Stomach smooth muscle (tissue), 2 donors: ENCODE measurements around the gene BIRC2.

Source experiments
- H3K27ac ChIP-seq: one replicate; pipeline ENCODE4 v1.7.0; 2013; ENCODE audit warnings: mild to moderate bottlenecking, low read length, inconsistent platforms
- H3K27me3 ChIP-seq, 2 donors: one replicate each; pipeline ENCODE4 v1.7.0; 2013; ENCODE audit warnings: low read length in 2 of 2; ENCODE audit not compliant: insufficient read depth in 2 of 2, control insufficient read depth in 1 of 2
- H3K36me3 ChIP-seq, 2 donors: one replicate each; pipeline ENCODE4 v1.7.0; 2013; ENCODE audit warnings: low read length in 2 of 2; ENCODE audit not compliant: control insufficient read depth in 2 of 2, insufficient read depth in 2 of 2
- H3K4me1 ChIP-seq: one replicate; pipeline ENCODE4 v1.7.0; 2013; ENCODE audit warnings: low read length; ENCODE audit not compliant: control insufficient read depth, insufficient read depth
- H3K4me3 ChIP-seq, 2 donors: one replicate each; pipeline ENCODE4 v1.7.0; 2013; ENCODE audit warnings: low read length in 2 of 2
- H3K9ac ChIP-seq, 2 donors: one replicate each; pipeline ENCODE4 v1.7.0; 2013; ENCODE audit warnings: low read length in 2 of 2, mild to moderate bottlenecking in 1 of 2
- H3K9me3 ChIP-seq, 2 donors: one replicate each; pipeline ENCODE4 v1.7.0; 2013; ENCODE audit warnings: low read length in 2 of 2; ENCODE audit not compliant: control insufficient read depth in 2 of 2
- donor health status: healthy.
- donor health status: Pancreatic carcinoma.

Gene BIRC2

GRCh38 chr11:102390667-102391465 lies 43.9 kb downstream of the BIRC2 start:
- Histone ChIP-seq H3K9ac (no peak overlapping the region), H3K36me3 (peaks cover 27% of the 10 kb centered on the region in 2 donors), H3K4me1 (peaks cover 2% of the 10 kb centered on the region), H3K27ac (no peak overlapping the region), H3K4me3 (no peak overlapping the region), H3K9me3 (no peaks in the 10 kb centered on the region), H3K27me3 (no peaks in the 10 kb centered on the region)

GRCh38 chr11:102391549-102392237 lies 44.7 kb downstream of the BIRC2 start:
- H3K36me3 ChIP-seq = peaks cover 27% of the 10 kb centered on the region in 2 donors
- H3K9me3 ChIP-seq = no peaks in the 10 kb centered on the region
- H3K9ac ChIP-seq = no peak overlapping the region
- H3K27me3 ChIP-seq = no peaks in the 10 kb centered on the region
- no peak overlapping the region for H3K27ac ChIP-seq
- H3K4me1 ChIP-seq = peaks cover 2% of the 10 kb centered on the region
- no peak overlapping the region for H3K4me3 ChIP-seq

GRCh38 chr11:102393272-102393730 lies 46.3 kb downstream of the BIRC2 start:
- no peak overlapping the region for H3K27ac ChIP-seq
- H3K9me3 ChIP-seq = no peaks in the 10 kb centered on the region
- no peak overlapping the region for H3K4me3 ChIP-seq
- peaks cover 23 to 26% of the 10 kb centered on the region in 2 donors for H3K36me3 ChIP-seq
- no peaks in the 10 kb centered on the region for H3K27me3 ChIP-seq
- no peak overlapping the region for H3K9ac ChIP-seq
- peaks cover 2% of the 10 kb centered on the region for H3K4me1 ChIP-seq

GRCh38 chr11:102395720-102396393 lies 48.8 kb downstream of the BIRC2 start:
- H3K27ac ChIP-seq = no peak overlapping the region
- H3K27me3 ChIP-seq = no peaks in the 10 kb centered on the region
- no peak overlapping the region for H3K9ac ChIP-seq
- no peaks in the 10 kb centered on the region for H3K9me3 ChIP-seq
- H3K36me3 ChIP-seq = peaks cover 26 to 32% of the 10 kb centered on the region in 2 donors
- no peak overlapping the region for H3K4me3 ChIP-seq
- peaks cover 2% of the 10 kb centered on the region for H3K4me1 ChIP-seq

GRCh38 chr11:102396708-102397563 lies 49.9 kb downstream of the BIRC2 start:
- Histone ChIP-seq H3K4me3 (no peak overlapping the region), H3K9me3 (no peaks in the 10 kb centered on the region), H3K36me3 (peaks cover 29 to 32% of the 10 kb centered on the region in 2 donors), H3K4me1 (peaks cover 2% of the 10 kb centered on the region), H3K27ac (no peak overlapping the region), H3K9ac (no peak overlapping the region), H3K27me3 (no peaks in the 10 kb centered on the region)

GRCh38 chr11:102398297-102398696 lies 51.3 kb downstream of the BIRC2 start:
- no peaks in the 10 kb centered on the region for H3K9me3 ChIP-seq
- H3K36me3 ChIP-seq = peaks cover 22 to 28% of the 10 kb centered on the region in 2 donors
- no peaks in the 10 kb centered on the region for H3K27me3 ChIP-seq
- no peak overlapping the region for H3K9ac ChIP-seq
- H3K27ac ChIP-seq = no peak overlapping the region
- H3K4me3 ChIP-seq = no peak overlapping the region
- H3K4me1 ChIP-seq = no peaks in the 10 kb centered on the region

- Histone ChIP-seq H3K27me3 (no peaks in the 10 kb centered on the region), H3K9me3 (no peaks in the 10 kb centered on the region), H3K4me3 (no peak overlapping the region), H3K27ac (no peak overlapping the region), H3K36me3 (peaks cover 15 to 24% of the 10 kb centered on the region in 2 donors), H3K9ac (no peak overlapping the region), H3K4me1 (no peaks in the 10 kb centered on the region)
Measured at GRCh38 chr11:102399189-102399588, 52.2 kb downstream of the BIRC2 start.

GRCh38 chr11:102400603-102401002 lies 53.6 kb downstream of the BIRC2 start:
- H3K27ac ChIP-seq = no peak overlapping the region
- no peaks in the 10 kb centered on the region for H3K4me1 ChIP-seq
- H3K4me3 ChIP-seq = no peak overlapping the region
- no peaks in the 10 kb centered on the region for H3K27me3 ChIP-seq
- H3K36me3 ChIP-seq = peaks cover 13 to 20% of the 10 kb centered on the region in 2 donors
- H3K9me3 ChIP-seq = no peaks in the 10 kb centered on the region
- H3K9ac ChIP-seq = no peak overlapping the region

GRCh38 chr11:102401905-102402304 lies 54.9 kb downstream of the BIRC2 start:
- Histone ChIP-seq H3K27ac (no peak overlapping the region), H3K36me3 (peaks cover 16 to 20% of the 10 kb centered on the region in 2 donors), H3K4me1 (peaks cover 1% of the 10 kb centered on the region)

GRCh38 chr11:102402548-102402947 lies 55.5 kb downstream of the BIRC2 start:
- H3K36me3 ChIP-seq = peaks cover 16 to 20% of the 10 kb centered on the region in 2 donors
- H3K4me1 ChIP-seq = peaks cover 8% of the 10 kb centered on the region

More at GRCh38 chr11:102401905-102402304, 54.9 kb downstream of the BIRC2 start:
- no peak overlapping the region for H3K4me3 ChIP-seq
- no peaks in the 10 kb centered on the region for H3K27me3 ChIP-seq
- H3K9ac ChIP-seq = no peak overlapping the region
- no peaks in the 10 kb centered on the region for H3K9me3 ChIP-seq

More at GRCh38 chr11:102402548-102402947, 55.5 kb downstream of the BIRC2 start:
- Histone ChIP-seq H3K4me3 (no peak overlapping the region), H3K27ac (no peak overlapping the region), H3K9me3 (no peaks in the 10 kb centered on the region), H3K27me3 (no peaks in the 10 kb centered on the region), H3K9ac (no peak overlapping the region)
